IMR-90 (cell line): ENCODE measurements around the gene MTUS2. TPM values are rescaled to one million over a fixed set of nuclear protein-coding genes. Genes with fewer than 3 reads are reported as not detected.

Experiments used
- ATAC-seq: fragments of 200-7000 bp; cut with Tn5 transposase; 2 replicates; pipeline ENCODE4 v1.9.1; 2020; ENCODE audit warnings: low read depth, mild to moderate bottlenecking, moderate library complexity
- BruUV-seq: library from RNA; stranded (reverse); fragments of 400-500 nt; replicated peaks from 2 replicates; lab custom pipeline; 2021; lab: Mats Ljungman, UMichigan
- CTCF ChIA-PET: fragments of 300-600 bp; formaldehyde crosslinking; extraction: SDS; loops from one replicate; lab custom pipeline; 2021; ENCODE audit warnings: antibody characterized with exemption; lab: Yijun Ruan, JAX
- POLR2A ChIA-PET: fragments of 300-600 bp; sonication (Branson Sonifier 250); formaldehyde crosslinking; loops from one replicate; lab custom pipeline; 2022; ENCODE audit warnings: antibody characterized with exemption; ENCODE audit not compliant: unreplicated experiment; lab: Charles Lee
- DNase-seq: peaks from one replicate; pipeline ENCODE4 v3.0.0; 2013
- H2AFZ ChIP-seq: replicated peaks from 2 replicates; pipeline ENCODE3; 2013; ENCODE audit warnings: low read length, mild to moderate bottlenecking; ENCODE audit not compliant: poor library complexity
- H2AK5ac ChIP-seq: 2 replicates; pipeline ENCODE4 v1.6.1; 2013; ENCODE audit warnings: low read depth, low read length, inconsistent platforms
- H2AK9ac ChIP-seq: replicated peaks from 2 replicates; pipeline ENCODE3; 2013; ENCODE audit warnings: mild to moderate bottlenecking, low read depth, low read length, moderate library complexity; ENCODE audit not compliant: poor library complexity
- H2BK120ac ChIP-seq: 2 replicates; pipeline ENCODE4 v1.6.1; 2013; ENCODE audit warnings: low read depth, low read length, inconsistent platforms
- H2BK15ac ChIP-seq: 3 replicates; pipeline ENCODE4 v1.6.1; 2013; ENCODE audit warnings: low read depth, low read length, inconsistent platforms
- H2BK20ac ChIP-seq: 2 replicates; pipeline ENCODE4 v1.6.1; 2013; ENCODE audit warnings: low read depth, mild to moderate bottlenecking, inconsistent platforms, low read length, moderate library complexity
- H2BK5ac ChIP-seq: 2 replicates; pipeline ENCODE4 v1.6.1; 2013; ENCODE audit warnings: mild to moderate bottlenecking, low read depth, low read length, inconsistent platforms; ENCODE audit not compliant: poor library complexity, severe bottlenecking
- H3K14ac ChIP-seq: replicated peaks from 2 replicates; pipeline ENCODE4 v1.6.1; 2013; ENCODE audit warnings: low read depth, low read length, inconsistent platforms
- H3K18ac ChIP-seq: 2 replicates; pipeline ENCODE4 v1.6.1; 2013; ENCODE audit warnings: low read depth, low read length, control low read depth
- H3K23ac ChIP-seq: 2 replicates; pipeline ENCODE4 v1.6.1; 2013; ENCODE audit warnings: low read depth, low read length, inconsistent platforms
- H3K27ac ChIP-seq: 2 replicates; pipeline ENCODE4 v1.5.1; 2013; ENCODE audit warnings: mild to moderate bottlenecking, control low read depth, low read length; ENCODE audit not compliant: insufficient read depth
- H3K27me3 ChIP-seq: 2 replicates; pipeline ENCODE4 v1.6.1; 2013; ENCODE audit warnings: low read length; ENCODE audit not compliant: control insufficient read depth, insufficient read depth
- H3K36me3 ChIP-seq: 2 replicates; pipeline ENCODE4 v1.6.1; 2013; ENCODE audit warnings: low read length, mixed read lengths; ENCODE audit not compliant: control insufficient read depth, insufficient read depth
- H3K4ac ChIP-seq: 2 replicates; pipeline ENCODE4 v1.6.1; 2013; ENCODE audit warnings: low read depth, low read length, inconsistent platforms
- H3K4me1 ChIP-seq: 2 replicates; pipeline ENCODE4 v1.6.1; 2013; ENCODE audit warnings: low read length, mixed read lengths; ENCODE audit not compliant: control insufficient read depth, insufficient read depth
- H3K4me2 ChIP-seq: 2 replicates; pipeline ENCODE4 v1.6.1; 2013; ENCODE audit warnings: low read depth, mild to moderate bottlenecking, control low read depth, low read length, moderate library complexity
- H3K4me3 ChIP-seq: 2 replicates; pipeline ENCODE4 v1.5.1; 2013; ENCODE audit warnings: low read depth, mild to moderate bottlenecking, control low read depth, low read length, moderate library complexity; ENCODE audit not compliant: insufficient read depth
- H3K56ac ChIP-seq: 2 replicates; pipeline ENCODE4 v1.6.1; 2013; ENCODE audit warnings: low read length, inconsistent platforms; ENCODE audit not compliant: insufficient read depth; ENCODE audit errors: extremely low read depth
- H3K79me1 ChIP-seq, 2 experiments: 2 replicates each; pipeline ENCODE4 v1.6.1; 2013; ENCODE audit warnings: low read length in 2 of 2, inconsistent platforms in 1 of 2, low read depth in 1 of 2
- H3K9ac ChIP-seq: 2 replicates; pipeline ENCODE4 v1.6.1; 2013; ENCODE audit warnings: low read depth, low read length, control low read depth
- H3K9me1 ChIP-seq: 2 replicates; pipeline ENCODE4 v1.6.1; 2013; ENCODE audit warnings: low read length, inconsistent platforms; ENCODE audit not compliant: insufficient read depth
- H3K9me3 ChIP-seq: 2 replicates; pipeline ENCODE4 v1.6.1; 2013; ENCODE audit warnings: low read length; ENCODE audit not compliant: control insufficient read depth, insufficient read depth
- H4K20me1 ChIP-seq: 2 replicates; pipeline ENCODE4 v1.6.1; 2013; ENCODE audit warnings: low read length, inconsistent platforms; ENCODE audit not compliant: insufficient read depth
- H4K5ac ChIP-seq: 2 replicates; pipeline ENCODE4 v1.6.1; 2013; ENCODE audit warnings: mild to moderate bottlenecking, low read depth, low read length, control low read depth
- H4K8ac ChIP-seq, 2 experiments: 2 replicates each; pipeline ENCODE4 v1.6.1; 2013; ENCODE audit warnings: low read depth in 2 of 2, low read length in 2 of 2, control low read depth in 1 of 2, inconsistent platforms in 1 of 2
- H4K91ac ChIP-seq: 2 replicates; pipeline ENCODE4 v1.6.1; 2013; ENCODE audit warnings: low read depth, low read length, inconsistent platforms; ENCODE audit not compliant: insufficient read depth
- BHLHE40 ChIP-seq: fragments of 150-350 bp; IDR thresholded peaks from 2 replicates; pipeline ENCODE4 v1.6.1; 2016; ENCODE audit warnings: mild to moderate bottlenecking, low read depth, low read length
- CEBPB ChIP-seq: IDR thresholded peaks from 2 replicates; pipeline ENCODE4 v1.6.1; 2012; ENCODE audit warnings: low read depth, low read length, improper control_type of control experiment
- CHD1 ChIP-seq: IDR thresholded peaks from 2 replicates; pipeline ENCODE4 v1.6.1; 2012; ENCODE audit warnings: low read depth, low read length, improper control_type of control experiment
- FOS ChIP-seq: fragments of 150-350 bp; IDR thresholded peaks from 2 replicates; pipeline ENCODE4 v1.6.1; 2016; ENCODE audit warnings: low read depth, low read length
- MAFK ChIP-seq: IDR thresholded peaks from 2 replicates; pipeline ENCODE4 v1.6.1; 2012; ENCODE audit warnings: low read depth, low read length, improper control_type of control experiment
- MAZ ChIP-seq: IDR thresholded peaks from 2 replicates; pipeline ENCODE4 v1.6.1; 2012; ENCODE audit warnings: low read depth, mild to moderate bottlenecking, low read length, improper control_type of control experiment, moderate library complexity, borderline replicate concordance
- MXI1 ChIP-seq: IDR thresholded peaks from 2 replicates; pipeline ENCODE4 v1.6.1; 2012; ENCODE audit warnings: low read depth, mild to moderate bottlenecking, low read length, moderate library complexity, borderline replicate concordance
- NFE2L2 ChIP-seq: fragments of 150-350 bp; IDR thresholded peaks from 2 replicates; pipeline ENCODE4 v1.6.1; 2016; ENCODE audit warnings: low read depth, mild to moderate bottlenecking, low read length
- POLR2A ChIP-seq: IDR thresholded peaks from 2 replicates; pipeline ENCODE4 v1.6.1; 2012; ENCODE audit warnings: mild to moderate bottlenecking, low read depth, low read length
- RAD21 ChIP-seq: IDR thresholded peaks from 2 replicates; pipeline ENCODE4 v1.6.1; 2012; ENCODE audit warnings: low read length, improper control_type of control experiment
- RCOR1 ChIP-seq: IDR thresholded peaks from 2 replicates; pipeline ENCODE4 v1.6.1; 2012; ENCODE audit warnings: mild to moderate bottlenecking, low read length, improper control_type of control experiment; ENCODE audit not compliant: insufficient replicate concordance
- RFX5 ChIP-seq: IDR thresholded peaks from 2 replicates; pipeline ENCODE4 v1.8.0; 2012; ENCODE audit warnings: low read depth, mild to moderate bottlenecking, low read length, moderate library complexity
- SMC3 ChIP-seq: fragments of 150-350 bp; IDR thresholded peaks from 2 replicates; pipeline ENCODE4 v1.6.1; 2016; ENCODE audit warnings: low read depth, mild to moderate bottlenecking, antibody characterized with exemption, low read length, moderate library complexity
- WGBS, 2 experiments: methylation state at CpG; one replicate each; pipeline versions ENCODE4 v1.1.5 to v1.1.7; 2013; ENCODE audit warnings: missing lambda C conversion rate in 2 of 2; ENCODE audit not compliant: insufficient read length in 1 of 2; ENCODE audit errors: extremely low coverage in 2 of 2; 5-methylcytosine and 5-hydroxymethylcytosine counted together
- dilution Hi-C: fragments of 300-500 bp; cut with HindIII; formaldehyde crosslinking; loops from one replicate; pipeline ENCODE4 v1.14.3; 2018; ENCODE audit warnings: low sequenced_read_pairs; ENCODE audit not compliant: unreplicated experiment
- in situ Hi-C: fragments of 300-500 bp; cut with MboI; formaldehyde crosslinking; loops from 3 replicates; pipeline ENCODE4 v1.14.3; 2019; ENCODE audit warnings: low sequenced_read_pairs, inconsistent platforms, mixed read lengths
- intact Hi-C: fragments of 100-400 bp; cut with micrococcal nuclease; formaldehyde crosslinking; loops from 2 replicates; pipeline ENCODE4 v1.10.0; 2022
- polyA plus RNA-seq, 3 experiments: library from polyadenylated mRNA; depleted of rRNA; stranded (reverse); fragments of >200 nt; gene quantifications; 2 replicates each; pipeline ENCODE4 v1.2.3, GENCODE V29; 2012; ENCODE audit warnings: low replicate concordance in 1 of 3
- total RNA-seq: library from RNA; depleted of rRNA; stranded (reverse); fragments of >200 nt; gene quantifications from 2 replicates; pipeline ENCODE4 v1.2.3, GENCODE V29; 2012
- TF ChIP-seq, protein P1 (sequence below): fragments of 150-350 bp; IDR thresholded peaks from 2 replicates; pipeline ENCODE4 v1.6.1; 2017; ENCODE audit warnings: mild to moderate bottlenecking, antibody characterized with exemption, low read length, low read depth
- TF ChIP-seq, protein P2 (sequence below): conservative IDR thresholded peaks from 2 replicates; pipeline ENCODE4 v1.5.1; 2012; ENCODE audit warnings: mild to moderate bottlenecking, low read depth, low read length, improper control_type of control experiment
- TF ChIP-seq, protein P3 (sequence below): fragments of 150-350 bp; IDR thresholded peaks from 2 replicates; pipeline ENCODE4 v1.6.1; 2016; ENCODE audit warnings: low read depth, mild to moderate bottlenecking, low read length, moderate library complexity, borderline replicate concordance

MTUS2 gene
- total and polyA plus RNA-seq, 2 of the 4 experiments (the other 2 are of a cell fraction) = under 0.01 to 0.02 TPM

DNA sequence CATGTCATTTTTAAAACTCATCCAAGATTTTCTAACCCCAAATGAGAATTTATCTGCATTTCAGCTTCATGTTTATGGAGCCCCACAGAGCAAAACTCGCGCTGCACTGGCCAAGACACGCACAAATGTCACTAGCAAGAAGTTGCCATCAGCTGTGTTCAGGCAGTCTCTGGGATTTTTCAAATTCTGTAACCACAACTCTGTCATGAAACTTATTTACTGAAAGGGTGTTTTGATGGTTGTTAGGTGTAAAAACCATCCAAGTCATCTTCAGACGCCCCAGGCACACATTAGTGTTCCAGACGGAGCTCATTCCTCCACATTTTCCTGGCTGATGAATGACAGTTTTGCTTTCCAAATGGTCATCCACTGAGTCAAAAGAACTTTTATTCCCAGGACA lies 712.0 kb downstream of the MTUS2 start:
- no peak for ATAC-seq
- peaks cover 5% of the 10 kb centered on the region; the same call in 1 of the 2 replicates for H3K9me1 ChIP-seq
- H3K79me1 ChIP-seq = peaks cover 26 to 62% of the 10 kb centered on the region in 2 experiments
- no peaks in the 10 kb centered on the region for H3K9me3 ChIP-seq
- H3K4me3 ChIP-seq = no peak overlapping the region
- no peak for DNase-seq
- no peak overlapping the region for H3K14ac ChIP-seq
- WGBS, 2 experiments = 100% methylated on average over 1 of the region's 5 CpGs; no CpG with 5 or more reads in 1 of the 2 experiments
- H4K5ac ChIP-seq = no peak overlapping the region
- TF ChIP-seq SMC3 (no peak), MAZ (no peak), MXI1 (no peak), MAFK (no peak), CEBPB (no peak), CHD1 (no peak), RAD21 (no peak), RCOR1 (no peak), FOS (no peak), BHLHE40 (no peak), POLR2A (no peak), NFE2L2 (no peak), RFX5 (no peak)
- TF ChIP-seq, protein P1, sequence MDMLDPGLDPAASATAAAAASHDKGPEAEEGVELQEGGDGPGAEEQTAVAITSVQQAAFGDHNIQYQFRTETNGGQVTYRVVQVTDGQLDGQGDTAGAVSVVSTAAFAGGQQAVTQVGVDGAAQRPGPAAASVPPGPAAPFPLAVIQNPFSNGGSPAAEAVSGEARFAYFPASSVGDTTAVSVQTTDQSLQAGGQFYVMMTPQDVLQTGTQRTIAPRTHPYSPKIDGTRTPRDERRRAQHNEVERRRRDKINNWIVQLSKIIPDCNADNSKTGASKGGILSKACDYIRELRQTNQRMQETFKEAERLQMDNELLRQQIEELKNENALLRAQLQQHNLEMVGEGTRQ = no peak
- TF ChIP-seq, protein P2, sequence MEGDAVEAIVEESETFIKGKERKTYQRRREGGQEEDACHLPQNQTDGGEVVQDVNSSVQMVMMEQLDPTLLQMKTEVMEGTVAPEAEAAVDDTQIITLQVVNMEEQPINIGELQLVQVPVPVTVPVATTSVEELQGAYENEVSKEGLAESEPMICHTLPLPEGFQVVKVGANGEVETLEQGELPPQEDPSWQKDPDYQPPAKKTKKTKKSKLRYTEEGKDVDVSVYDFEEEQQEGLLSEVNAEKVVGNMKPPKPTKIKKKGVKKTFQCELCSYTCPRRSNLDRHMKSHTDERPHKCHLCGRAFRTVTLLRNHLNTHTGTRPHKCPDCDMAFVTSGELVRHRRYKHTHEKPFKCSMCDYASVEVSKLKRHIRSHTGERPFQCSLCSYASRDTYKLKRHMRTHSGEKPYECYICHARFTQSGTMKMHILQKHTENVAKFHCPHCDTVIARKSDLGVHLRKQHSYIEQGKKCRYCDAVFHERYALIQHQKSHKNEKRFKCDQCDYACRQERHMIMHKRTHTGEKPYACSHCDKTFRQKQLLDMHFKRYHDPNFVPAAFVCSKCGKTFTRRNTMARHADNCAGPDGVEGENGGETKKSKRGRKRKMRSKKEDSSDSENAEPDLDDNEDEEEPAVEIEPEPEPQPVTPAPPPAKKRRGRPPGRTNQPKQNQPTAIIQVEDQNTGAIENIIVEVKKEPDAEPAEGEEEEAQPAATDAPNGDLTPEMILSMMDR = no peak
- TF ChIP-seq, protein P3, sequence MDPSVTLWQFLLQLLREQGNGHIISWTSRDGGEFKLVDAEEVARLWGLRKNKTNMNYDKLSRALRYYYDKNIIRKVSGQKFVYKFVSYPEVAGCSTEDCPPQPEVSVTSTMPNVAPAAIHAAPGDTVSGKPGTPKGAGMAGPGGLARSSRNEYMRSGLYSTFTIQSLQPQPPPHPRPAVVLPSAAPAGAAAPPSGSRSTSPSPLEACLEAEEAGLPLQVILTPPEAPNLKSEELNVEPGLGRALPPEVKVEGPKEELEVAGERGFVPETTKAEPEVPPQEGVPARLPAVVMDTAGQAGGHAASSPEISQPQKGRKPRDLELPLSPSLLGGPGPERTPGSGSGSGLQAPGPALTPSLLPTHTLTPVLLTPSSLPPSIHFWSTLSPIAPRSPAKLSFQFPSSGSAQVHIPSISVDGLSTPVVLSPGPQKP = no peak
- no peak overlapping the region for H3K9ac ChIP-seq
- ChIA-PET CTCF (no interaction called here), POLR2A (no interaction called here)
- no peak overlapping the region for H3K4me2 ChIP-seq
- intact Hi-C loops = no loop called here
- no TSS peak for BruUV-seq
- H4K91ac ChIP-seq = no peak overlapping the region
- no peak overlapping the region for H3K18ac ChIP-seq
- no peak overlapping the region for H2AK5ac ChIP-seq
- H3K27me3 ChIP-seq = no peaks in the 10 kb centered on the region
- H2BK15ac ChIP-seq = no peak overlapping the region
- no peak overlapping the region for H2AK9ac ChIP-seq
- no peak overlapping the region for H2AFZ ChIP-seq
- H3K36me3 ChIP-seq = peaks cover 46% of the 10 kb centered on the region
- H3K4ac ChIP-seq = no peak overlapping the region
- no peak overlapping the region for H2BK5ac ChIP-seq
- dilution Hi-C loops = no loop called here
- no peaks in the 10 kb centered on the region for H3K4me1 ChIP-seq
- H4K8ac ChIP-seq = no peak overlapping the region
- in situ Hi-C loops = no loop called here
- H2BK120ac ChIP-seq = no peak overlapping the region
- H3K56ac ChIP-seq = no peak overlapping the region
- no peak overlapping the region for H2BK20ac ChIP-seq
- H3K23ac ChIP-seq = no peak overlapping the region
- H3K27ac ChIP-seq = no peak overlapping the region
- peaks cover 10% of the 10 kb centered on the region; the same call in 1 of the 2 replicates for H4K20me1 ChIP-seq
